GM23338 (cell line): Measurements from ENCODE around the gene EXD3.

Experiments used
- CREB1 ChIP-seq: fragments of 250-450 bp; sonication (Bioruptor Pico); IDR thresholded peaks from 2 replicates; pipeline ENCODE4 v1.5.0; 2020; ENCODE audit warnings: low read depth, mild to moderate bottlenecking, moderate library complexity
- EZH2 ChIP-seq: fragments of 200-600 bp; sonication (generic); IDR thresholded peaks from one replicate; pipeline ENCODE4 v1.8.0; 2017; ENCODE audit warnings: antibody characterized with exemption, mild to moderate bottlenecking, low read depth; ENCODE audit not compliant: unreplicated experiment
- EZH2phosphoT487 ChIP-seq: fragments of 200-600 bp; sonication (generic); IDR thresholded peaks from one replicate; pipeline ENCODE4 v1.8.1; 2018; ENCODE audit warnings: antibody characterized with exemption; ENCODE audit not compliant: unreplicated experiment
- JUNB ChIP-seq: IDR thresholded peaks from one replicate; pipeline ENCODE4 v1.6.1; 2016; ENCODE audit warnings: antibody characterized with exemption; ENCODE audit not compliant: unreplicated experiment
- POLR2AphosphoS5 ChIP-seq: IDR thresholded peaks from 2 replicates; pipeline ENCODE4 v1.6.1; 2016; ENCODE audit warnings: antibody characterized with exemption, low read depth
- REST ChIP-seq: IDR thresholded peaks from one replicate; pipeline ENCODE4 v1.6.1; 2018; ENCODE audit warnings: antibody characterized with exemption; ENCODE audit not compliant: unreplicated experiment
- TF ChIP-seq, protein P1 (sequence below), 2 experiments: fragments of 200-600 bp in 1 of 2; sonication (generic) in 1 of 2; conservative IDR thresholded peaks; 2 replicates each; pipeline versions ENCODE4 v1.5.1 to v1.6.1; 2016 to 2017; ENCODE audit warnings: antibody characterized with exemption in 2 of 2, low read depth in 2 of 2, mild to moderate bottlenecking in 2 of 2, moderate library complexity in 1 of 2
- TF ChIP-seq, protein P2 (sequence below): IDR thresholded peaks from 2 replicates; pipeline ENCODE4 v1.6.1; 2016; ENCODE audit warnings: antibody characterized with exemption
- TF ChIP-seq, protein P3 (sequence below): fragments of 250-450 bp; sonication (Bioruptor Pico); IDR thresholded peaks from 2 replicates; pipeline ENCODE4 v1.5.0; 2020; ENCODE audit warnings: mild to moderate bottlenecking, moderate library complexity

DNA sequence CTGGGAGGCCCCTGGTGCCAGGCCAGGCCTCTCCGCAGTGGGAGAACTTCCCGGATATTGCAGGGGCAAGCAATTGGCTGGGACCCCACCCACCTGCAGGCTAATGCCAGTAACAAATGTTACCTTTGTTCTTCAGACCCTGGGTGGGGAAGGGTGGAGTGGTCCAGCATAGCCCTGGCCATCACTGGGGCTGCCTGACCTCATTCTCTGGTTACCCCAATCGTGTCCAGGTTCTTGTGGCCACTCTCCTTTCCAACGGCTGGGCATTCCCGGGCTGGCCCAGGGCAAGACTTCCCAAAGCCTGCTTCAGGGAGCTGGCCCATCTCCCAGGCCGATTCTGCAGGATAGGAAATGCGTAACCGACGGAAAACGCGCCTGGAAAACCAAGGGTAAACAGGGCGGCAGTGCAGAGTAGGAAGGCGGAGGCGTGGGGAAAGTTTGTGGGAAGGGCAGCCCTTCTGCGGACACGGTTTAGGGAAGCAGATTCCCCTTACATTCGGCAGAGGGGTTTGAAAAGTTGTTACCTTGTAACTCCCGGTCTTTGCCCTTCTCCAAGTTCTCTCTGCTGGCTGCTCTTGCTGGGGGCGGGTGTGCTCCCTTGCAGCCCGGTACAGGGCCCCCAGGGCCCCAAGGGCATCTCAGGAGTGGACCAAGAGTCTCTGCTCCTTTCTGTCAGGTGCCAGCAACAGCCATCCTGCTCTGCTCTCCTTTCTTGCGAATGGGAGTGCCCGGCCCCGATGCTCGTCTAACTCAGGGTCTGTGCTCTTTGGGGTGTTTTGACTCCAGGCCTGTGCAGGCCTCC is 124.4 kb downstream of the EXD3 start:
- no peak for TF ChIP-seq REST
- no peak for TF ChIP-seq EZH2phosphoT487
- TF ChIP-seq POLR2AphosphoS5 = no peak; the same call in none of the 2 replicates
- TF ChIP-seq, protein P1, sequence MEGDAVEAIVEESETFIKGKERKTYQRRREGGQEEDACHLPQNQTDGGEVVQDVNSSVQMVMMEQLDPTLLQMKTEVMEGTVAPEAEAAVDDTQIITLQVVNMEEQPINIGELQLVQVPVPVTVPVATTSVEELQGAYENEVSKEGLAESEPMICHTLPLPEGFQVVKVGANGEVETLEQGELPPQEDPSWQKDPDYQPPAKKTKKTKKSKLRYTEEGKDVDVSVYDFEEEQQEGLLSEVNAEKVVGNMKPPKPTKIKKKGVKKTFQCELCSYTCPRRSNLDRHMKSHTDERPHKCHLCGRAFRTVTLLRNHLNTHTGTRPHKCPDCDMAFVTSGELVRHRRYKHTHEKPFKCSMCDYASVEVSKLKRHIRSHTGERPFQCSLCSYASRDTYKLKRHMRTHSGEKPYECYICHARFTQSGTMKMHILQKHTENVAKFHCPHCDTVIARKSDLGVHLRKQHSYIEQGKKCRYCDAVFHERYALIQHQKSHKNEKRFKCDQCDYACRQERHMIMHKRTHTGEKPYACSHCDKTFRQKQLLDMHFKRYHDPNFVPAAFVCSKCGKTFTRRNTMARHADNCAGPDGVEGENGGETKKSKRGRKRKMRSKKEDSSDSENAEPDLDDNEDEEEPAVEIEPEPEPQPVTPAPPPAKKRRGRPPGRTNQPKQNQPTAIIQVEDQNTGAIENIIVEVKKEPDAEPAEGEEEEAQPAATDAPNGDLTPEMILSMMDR (conservative IDR thresholded peaks at IDR 0.05; ENCODE audit: low read depth in 2 of 2) = no peak
- no peak for TF ChIP-seq EZH2
- no peak for TF ChIP-seq CREB1 (CRISPR knock-in tag)
- TF ChIP-seq JUNB = no peak
- TF ChIP-seq, protein P2, sequence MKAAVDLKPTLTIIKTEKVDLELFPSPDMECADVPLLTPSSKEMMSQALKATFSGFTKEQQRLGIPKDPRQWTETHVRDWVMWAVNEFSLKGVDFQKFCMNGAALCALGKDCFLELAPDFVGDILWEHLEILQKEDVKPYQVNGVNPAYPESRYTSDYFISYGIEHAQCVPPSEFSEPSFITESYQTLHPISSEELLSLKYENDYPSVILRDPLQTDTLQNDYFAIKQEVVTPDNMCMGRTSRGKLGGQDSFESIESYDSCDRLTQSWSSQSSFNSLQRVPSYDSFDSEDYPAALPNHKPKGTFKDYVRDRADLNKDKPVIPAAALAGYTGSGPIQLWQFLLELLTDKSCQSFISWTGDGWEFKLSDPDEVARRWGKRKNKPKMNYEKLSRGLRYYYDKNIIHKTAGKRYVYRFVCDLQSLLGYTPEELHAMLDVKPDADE = no peak
- TF ChIP-seq, protein P3, sequence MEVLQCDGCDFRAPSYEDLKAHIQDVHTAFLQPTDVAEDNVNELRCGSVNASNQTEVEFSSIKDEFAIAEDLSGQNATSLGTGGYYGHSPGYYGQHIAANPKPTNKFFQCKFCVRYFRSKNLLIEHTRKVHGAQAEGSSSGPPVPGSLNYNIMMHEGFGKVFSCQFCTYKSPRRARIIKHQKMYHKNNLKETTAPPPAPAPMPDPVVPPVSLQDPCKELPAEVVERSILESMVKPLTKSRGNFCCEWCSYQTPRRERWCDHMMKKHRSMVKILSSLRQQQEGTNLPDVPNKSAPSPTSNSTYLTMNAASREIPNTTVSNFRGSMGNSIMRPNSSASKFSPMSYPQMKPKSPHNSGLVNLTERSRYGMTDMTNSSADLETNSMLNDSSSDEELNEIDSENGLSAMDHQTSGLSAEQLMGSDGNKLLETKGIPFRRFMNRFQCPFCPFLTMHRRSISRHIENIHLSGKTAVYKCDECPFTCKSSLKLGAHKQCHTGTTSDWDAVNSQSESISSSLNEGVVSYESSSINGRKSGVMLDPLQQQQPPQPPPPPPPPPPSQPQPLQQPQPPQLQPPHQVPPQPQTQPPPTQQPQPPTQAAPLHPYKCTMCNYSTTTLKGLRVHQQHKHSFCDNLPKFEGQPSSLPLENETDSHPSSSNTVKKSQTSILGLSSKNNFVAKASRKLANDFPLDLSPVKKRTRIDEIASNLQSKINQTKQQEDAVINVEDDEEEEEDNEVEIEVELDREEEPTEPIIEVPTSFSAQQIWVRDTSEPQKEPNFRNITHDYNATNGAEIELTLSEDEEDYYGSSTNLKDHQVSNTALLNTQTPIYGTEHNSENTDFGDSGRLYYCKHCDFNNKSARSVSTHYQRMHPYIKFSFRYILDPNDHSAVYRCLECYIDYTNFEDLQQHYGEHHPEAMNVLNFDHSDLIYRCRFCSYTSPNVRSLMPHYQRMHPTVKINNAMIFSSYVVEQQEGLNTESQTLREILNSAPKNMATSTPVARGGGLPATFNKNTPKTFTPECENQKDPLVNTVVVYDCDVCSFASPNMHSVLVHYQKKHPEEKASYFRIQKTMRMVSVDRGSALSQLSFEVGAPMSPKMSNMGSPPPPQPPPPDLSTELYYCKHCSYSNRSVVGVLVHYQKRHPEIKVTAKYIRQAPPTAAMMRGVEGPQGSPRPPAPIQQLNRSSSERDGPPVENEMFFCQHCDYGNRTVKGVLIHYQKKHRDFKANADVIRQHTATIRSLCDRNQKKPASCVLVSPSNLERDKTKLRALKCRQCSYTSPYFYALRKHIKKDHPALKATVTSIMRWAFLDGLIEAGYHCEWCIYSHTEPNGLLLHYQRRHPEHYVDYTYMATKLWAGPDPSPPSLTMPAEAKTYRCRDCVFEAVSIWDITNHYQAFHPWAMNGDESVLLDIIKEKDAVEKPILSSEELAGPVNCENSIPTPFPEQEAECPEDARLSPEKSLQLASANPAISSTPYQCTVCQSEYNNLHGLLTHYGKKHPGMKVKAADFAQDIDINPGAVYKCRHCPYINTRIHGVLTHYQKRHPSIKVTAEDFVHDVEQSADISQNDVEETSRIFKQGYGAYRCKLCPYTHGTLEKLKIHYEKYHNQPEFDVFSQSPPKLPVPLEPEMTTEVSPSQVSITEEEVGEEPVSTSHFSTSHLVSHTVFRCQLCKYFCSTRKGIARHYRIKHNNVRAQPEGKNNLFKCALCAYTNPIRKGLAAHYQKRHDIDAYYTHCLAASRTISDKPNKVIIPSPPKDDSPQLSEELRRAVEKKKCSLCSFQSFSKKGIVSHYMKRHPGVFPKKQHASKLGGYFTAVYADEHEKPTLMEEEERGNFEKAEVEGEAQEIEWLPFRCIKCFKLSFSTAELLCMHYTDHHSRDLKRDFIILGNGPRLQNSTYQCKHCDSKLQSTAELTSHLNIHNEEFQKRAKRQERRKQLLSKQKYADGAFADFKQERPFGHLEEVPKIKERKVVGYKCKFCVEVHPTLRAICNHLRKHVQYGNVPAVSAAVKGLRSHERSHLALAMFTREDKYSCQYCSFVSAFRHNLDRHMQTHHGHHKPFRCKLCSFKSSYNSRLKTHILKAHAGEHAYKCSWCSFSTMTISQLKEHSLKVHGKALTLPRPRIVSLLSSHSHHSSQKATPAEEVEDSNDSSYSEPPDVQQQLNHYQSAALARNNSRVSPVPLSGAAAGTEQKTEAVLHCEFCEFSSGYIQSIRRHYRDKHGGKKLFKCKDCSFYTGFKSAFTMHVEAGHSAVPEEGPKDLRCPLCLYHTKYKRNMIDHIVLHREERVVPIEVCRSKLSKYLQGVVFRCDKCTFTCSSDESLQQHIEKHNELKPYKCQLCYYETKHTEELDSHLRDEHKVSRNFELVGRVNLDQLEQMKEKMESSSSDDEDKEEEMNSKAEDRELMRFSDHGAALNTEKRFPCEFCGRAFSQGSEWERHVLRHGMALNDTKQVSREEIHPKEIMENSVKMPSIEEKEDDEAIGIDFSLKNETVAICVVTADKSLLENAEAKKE (CRISPR knock-in tag) = no peak
